ENCODE results near the gene PTPN23. TPM values are rescaled to one million over a fixed set of nuclear protein-coding genes. Genes with fewer than 3 reads are reported as not detected.

Gene PTPN23
- total RNA-seq, 3 donors from 2014 or later: 14.3 to 23.3 (median 18.4) TPM

DNA sequence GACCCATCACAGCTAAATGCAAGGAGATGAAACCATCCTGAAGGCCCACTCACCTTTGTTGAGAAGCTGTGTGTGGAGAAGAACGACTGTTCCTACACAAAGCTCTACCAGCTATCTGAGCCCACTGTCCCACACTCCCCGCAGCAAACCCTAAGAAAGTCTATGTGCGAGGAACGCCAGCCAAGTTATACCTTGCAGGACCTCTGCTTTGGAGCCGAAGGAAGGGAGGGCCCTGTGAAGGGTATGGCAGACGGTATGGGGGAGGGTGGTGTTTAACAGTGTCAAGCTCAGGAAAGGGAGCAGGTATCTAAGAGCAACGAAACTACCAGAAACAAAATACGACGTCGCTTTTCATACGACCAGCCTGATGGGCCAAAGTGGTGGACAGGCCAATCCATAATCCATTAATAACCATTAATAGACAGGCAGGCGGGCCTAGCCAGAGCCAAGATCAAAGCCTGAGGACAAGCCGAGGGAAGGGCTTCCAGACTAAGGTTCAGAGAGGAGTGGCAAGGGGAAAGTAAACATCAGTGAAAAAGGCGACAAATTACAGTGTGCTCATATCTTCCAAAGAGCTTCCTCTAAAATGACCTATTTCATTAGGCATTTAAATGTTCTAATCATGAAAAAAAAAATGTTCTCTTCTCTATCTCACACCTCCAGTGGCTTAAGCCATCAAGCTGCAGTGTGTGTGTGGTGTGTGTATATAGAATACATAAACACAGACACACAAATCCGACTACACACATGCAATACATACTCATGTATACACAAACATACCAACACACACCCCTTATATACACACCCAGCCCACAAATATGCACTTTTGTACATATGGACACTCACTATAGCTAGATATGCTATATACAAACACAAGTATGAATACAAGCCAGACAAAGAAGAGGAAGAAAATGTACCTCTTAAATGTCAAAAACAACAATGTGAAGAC lies 43.9 kb downstream of the PTPN23 start:
- no peaks in the 10 kb centered on the region for H3K27me3 ChIP-seq
- no peak overlapping the region for H3K27ac ChIP-seq
- no peaks in the 10 kb centered on the region for H3K9me3 ChIP-seq
- H3K4me1 ChIP-seq: peaks cover 0 to 11% of the 10 kb centered on the region in 2 donors
- H3K4me3 ChIP-seq: no peak overlapping the region
- TF ChIP-seq POLR2A (IDR thresholded peaks at IDR 0.05) (no peak), POLR2AphosphoS5 (IDR thresholded peaks at IDR 0.05) (no peak)
- TF ChIP-seq, protein P1, sequence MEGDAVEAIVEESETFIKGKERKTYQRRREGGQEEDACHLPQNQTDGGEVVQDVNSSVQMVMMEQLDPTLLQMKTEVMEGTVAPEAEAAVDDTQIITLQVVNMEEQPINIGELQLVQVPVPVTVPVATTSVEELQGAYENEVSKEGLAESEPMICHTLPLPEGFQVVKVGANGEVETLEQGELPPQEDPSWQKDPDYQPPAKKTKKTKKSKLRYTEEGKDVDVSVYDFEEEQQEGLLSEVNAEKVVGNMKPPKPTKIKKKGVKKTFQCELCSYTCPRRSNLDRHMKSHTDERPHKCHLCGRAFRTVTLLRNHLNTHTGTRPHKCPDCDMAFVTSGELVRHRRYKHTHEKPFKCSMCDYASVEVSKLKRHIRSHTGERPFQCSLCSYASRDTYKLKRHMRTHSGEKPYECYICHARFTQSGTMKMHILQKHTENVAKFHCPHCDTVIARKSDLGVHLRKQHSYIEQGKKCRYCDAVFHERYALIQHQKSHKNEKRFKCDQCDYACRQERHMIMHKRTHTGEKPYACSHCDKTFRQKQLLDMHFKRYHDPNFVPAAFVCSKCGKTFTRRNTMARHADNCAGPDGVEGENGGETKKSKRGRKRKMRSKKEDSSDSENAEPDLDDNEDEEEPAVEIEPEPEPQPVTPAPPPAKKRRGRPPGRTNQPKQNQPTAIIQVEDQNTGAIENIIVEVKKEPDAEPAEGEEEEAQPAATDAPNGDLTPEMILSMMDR (IDR thresholded peaks at IDR 0.05): no peak
- no peaks in the 10 kb centered on the region for H3K36me3 ChIP-seq
- intact Hi-C loops (cut with DNase I; ENCODE audit: low total_unique reads): no loop called here
- no peak for DNase-seq (ENCODE audit: low spot score in 2 of 2)

DNA sequence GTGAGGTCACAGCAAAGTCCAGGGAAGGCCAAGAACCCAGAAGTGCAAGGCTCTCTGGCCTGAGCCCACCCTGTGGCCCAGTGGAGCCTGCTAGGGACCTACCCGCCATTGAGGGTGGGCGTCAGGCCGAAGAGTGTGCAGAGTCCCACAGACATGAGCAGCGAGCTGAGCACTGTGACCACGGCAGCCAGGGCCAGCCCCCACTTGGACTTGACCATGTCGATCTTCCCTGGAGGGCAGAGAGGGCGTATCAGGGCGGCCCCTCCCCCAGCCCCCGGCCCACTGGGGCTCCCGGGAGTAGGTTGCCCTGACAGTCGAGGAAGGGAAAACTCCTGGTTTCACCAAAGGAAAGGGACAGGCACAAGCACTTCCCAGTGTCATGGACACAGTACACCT lies 44.6 kb downstream of the PTPN23 start:
- H3K36me3 ChIP-seq: no peaks in the 10 kb centered on the region
- H3K9me3 ChIP-seq: no peaks in the 10 kb centered on the region
- intact Hi-C loops (cut with DNase I; ENCODE audit: low total_unique reads): no loop called here
- H3K27ac ChIP-seq: no peak overlapping the region
- TF ChIP-seq, protein P1 (IDR thresholded peaks at IDR 0.05): no peak
- TF ChIP-seq POLR2A (IDR thresholded peaks at IDR 0.05) (no peak), POLR2AphosphoS5 (IDR thresholded peaks at IDR 0.05) (no peak)
- DNase-seq (ENCODE audit: low spot score in 2 of 2): no peak
- H3K27me3 ChIP-seq: no peaks in the 10 kb centered on the region
- peaks cover 0 to 11% of the 10 kb centered on the region in 2 donors for H3K4me1 ChIP-seq
- H3K4me3 ChIP-seq: no peak overlapping the region

DNA sequence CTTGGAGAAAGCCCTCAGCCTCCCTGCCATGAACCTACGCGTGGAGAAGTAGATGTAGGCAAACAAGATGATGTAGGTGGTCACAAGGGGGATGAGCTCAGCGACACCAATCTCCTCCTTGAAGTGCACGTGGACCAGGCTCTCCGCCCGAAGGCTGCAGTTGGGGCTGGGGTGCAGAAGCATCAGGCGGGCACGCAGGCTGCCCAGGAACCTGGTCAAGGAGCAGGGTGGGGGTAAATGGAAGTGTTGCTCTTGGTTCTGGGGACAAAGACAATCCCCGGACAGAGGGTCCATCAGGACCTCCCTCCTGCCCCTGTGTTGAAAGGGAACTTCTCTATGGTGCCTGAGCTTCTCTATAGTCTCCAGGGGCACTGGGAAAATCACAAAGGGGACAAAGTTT lies 45.1 kb downstream of the PTPN23 start:
- H3K9me3 ChIP-seq: no peaks in the 10 kb centered on the region
- no peak overlapping the region for H3K4me3 ChIP-seq
- H3K36me3 ChIP-seq: no peaks in the 10 kb centered on the region
- no peak overlapping the region for H3K27ac ChIP-seq
- H3K4me1 ChIP-seq: peaks cover 0 to 10% of the 10 kb centered on the region in 2 donors
- no peak for DNase-seq (ENCODE audit: low spot score in 2 of 2)
- intact Hi-C loops (cut with DNase I; ENCODE audit: low total_unique reads): no loop called here
- TF ChIP-seq POLR2A (IDR thresholded peaks at IDR 0.05) (no peak), POLR2AphosphoS5 (IDR thresholded peaks at IDR 0.05) (no peak)
- TF ChIP-seq, protein P1 (IDR thresholded peaks at IDR 0.05): no peak
- no peaks in the 10 kb centered on the region for H3K27me3 ChIP-seq

DNA sequence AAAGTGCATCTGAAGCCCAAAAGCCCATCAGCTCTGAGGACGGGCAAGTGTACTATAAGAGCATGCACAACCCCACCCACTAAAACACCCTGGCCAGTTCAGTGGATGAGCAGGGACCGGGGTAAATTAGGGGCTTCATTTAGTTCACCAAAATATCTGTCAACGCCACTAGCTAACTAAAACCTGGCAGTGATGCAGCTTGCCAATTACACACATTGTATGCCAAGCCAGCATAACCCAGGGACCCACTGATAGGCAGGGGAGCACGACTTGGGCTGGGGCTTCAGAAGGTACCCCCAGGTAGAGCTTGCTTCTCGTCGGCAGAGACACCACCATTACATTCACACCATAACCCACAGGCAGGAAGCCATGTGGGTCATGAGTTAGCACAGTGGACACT lies 47.0 kb downstream of the PTPN23 start:
- TF ChIP-seq, protein P1 (IDR thresholded peaks at IDR 0.05): no peak
- no peak for TF ChIP-seq POLR2AphosphoS5 (IDR thresholded peaks at IDR 0.05)
- TF ChIP-seq POLR2A (IDR thresholded peaks at IDR 0.05): no peak
- intact Hi-C loops (cut with DNase I; ENCODE audit: low total_unique reads): no loop called here
- DNase-seq (ENCODE audit: low spot score in 2 of 2): peak; percentile 7 to 9
- Histone ChIP-seq H3K36me3 (no peaks in the 10 kb centered on the region), H3K4me3 (no peak overlapping the region), H3K9me3 (no peaks in the 10 kb centered on the region), H3K4me1 (no peaks in the 10 kb centered on the region), H3K27ac (no peak overlapping the region), H3K27me3 (no peaks in the 10 kb centered on the region)

DNA sequence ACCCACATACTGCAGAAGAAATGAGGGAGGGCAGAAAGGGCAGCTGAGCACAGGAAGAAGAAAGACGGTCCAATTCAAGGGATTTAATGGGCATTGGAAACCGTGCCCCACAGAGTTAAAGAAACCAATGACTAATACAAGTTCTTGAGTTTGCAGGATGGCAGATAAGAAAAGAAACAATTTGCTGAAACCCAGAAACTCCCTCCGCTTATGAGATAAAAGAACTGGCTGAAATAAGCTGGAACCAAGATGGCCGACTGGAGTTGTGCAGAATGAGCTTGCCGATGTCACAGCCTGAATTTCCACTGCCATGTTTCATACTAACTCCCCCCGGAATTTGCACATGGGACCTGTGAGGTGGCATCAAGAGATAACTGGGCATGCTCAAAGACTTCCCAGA lies 47.8 kb downstream of the PTPN23 start:
- intact Hi-C loops (cut with DNase I; ENCODE audit: low total_unique reads): no loop called here
- H3K4me1 ChIP-seq: no peaks in the 10 kb centered on the region
- no peaks in the 10 kb centered on the region for H3K9me3 ChIP-seq
- H3K27me3 ChIP-seq: no peaks in the 10 kb centered on the region
- peak in 1 of 2 donors; percentile 6 for DNase-seq (ENCODE audit: low spot score in 2 of 2)
- H3K27ac ChIP-seq: no peak overlapping the region
- H3K4me3 ChIP-seq: no peak overlapping the region
- no peak for TF ChIP-seq POLR2AphosphoS5 (IDR thresholded peaks at IDR 0.05)
- TF ChIP-seq, protein P1 (IDR thresholded peaks at IDR 0.05): no peak
- H3K36me3 ChIP-seq: no peaks in the 10 kb centered on the region

Data from breast epithelium (tissue), 4 donors.